Measurements from ENCODE around the gene PTPRD. TPM values are rescaled to one million over a fixed set of nuclear protein-coding genes. Genes with fewer than 3 reads are reported as not detected.

Gene PTPRD
- total RNA-seq, 2 experiments from 2014 or later = not detected

GRCh38 chr9:10007356-10007755, 605.4 kb downstream of the PTPRD start:
- no peak overlapping the region for H3K27ac Mint-ChIP-seq
- DNase-seq = no peak
- intact Hi-C loops (cut with micrococcal nuclease) = no loop called here
- H3K4me1 Mint-ChIP-seq (ENCODE audit: low read depth) = no peaks in the 10 kb centered on the region
- CTCF ChIA-PET = no interaction called here
- H3K27me3 Mint-ChIP-seq (ENCODE audit: low read depth) = no peaks in the 10 kb centered on the region
- H3K9me3 Mint-ChIP-seq = no peaks in the 10 kb centered on the region
- H3K4me3 Mint-ChIP-seq = no peak overlapping the region
- no peaks in the 10 kb centered on the region for H3K36me3 Mint-ChIP-seq (ENCODE audit: low read depth)

DNA sequence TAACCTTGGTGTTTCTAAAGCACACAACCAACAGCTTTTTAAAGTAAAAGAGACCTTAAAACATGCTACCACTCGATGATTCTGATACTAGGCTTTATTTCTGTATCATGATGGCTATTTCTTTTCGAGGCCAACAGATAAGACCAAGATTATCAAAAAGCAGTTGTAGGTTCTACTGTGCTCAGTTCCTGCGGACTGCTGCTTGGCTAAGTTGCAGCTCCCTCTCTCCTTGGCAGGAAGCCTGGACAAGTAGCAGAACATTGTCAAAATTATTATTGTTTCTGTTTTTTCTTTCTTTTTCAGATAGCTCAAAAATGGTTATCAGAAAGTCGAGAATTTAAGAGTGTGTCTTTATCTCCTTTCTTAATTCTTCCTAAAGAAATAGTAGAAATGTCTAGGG, 607.6 kb downstream of the PTPRD start:
- H3K9me3 Mint-ChIP-seq = no peaks in the 10 kb centered on the region
- CTCF ChIA-PET = no interaction called here
- no peak overlapping the region for H3K27ac Mint-ChIP-seq
- no peak for DNase-seq
- intact Hi-C loops (cut with micrococcal nuclease) = no loop called here
- H3K27me3 Mint-ChIP-seq (ENCODE audit: low read depth) = no peaks in the 10 kb centered on the region
- no peaks in the 10 kb centered on the region for H3K36me3 Mint-ChIP-seq (ENCODE audit: low read depth)
- H3K4me1 Mint-ChIP-seq (ENCODE audit: low read depth) = no peaks in the 10 kb centered on the region
- H3K4me3 Mint-ChIP-seq = no peak overlapping the region

- no peak for DNase-seq
- CTCF ChIA-PET = no interaction called here
- Mint-ChIP-seq H3K27ac (no peak overlapping the region), H3K4me1 (ENCODE audit: low read depth) (no peaks in the 10 kb centered on the region), H3K9me3 (peaks cover 2% of the 10 kb centered on the region), H3K36me3 (ENCODE audit: low read depth) (no peaks in the 10 kb centered on the region), H3K27me3 (ENCODE audit: low read depth) (no peaks in the 10 kb centered on the region), H3K4me3 (no peak overlapping the region)
- intact Hi-C loops (cut with micrococcal nuclease) = no loop called here
These were observed 609.8 kb downstream of the PTPRD start for GRCh38 chr9:10003047-10003446.

GRCh38 chr9:10000669-10001068, 612.1 kb downstream of the PTPRD start:
- CTCF ChIA-PET = no interaction called here

GRCh38 chr9:9998491-9999287, 614.1 kb downstream of the PTPRD start:
- no peaks in the 10 kb centered on the region for H3K36me3 Mint-ChIP-seq (ENCODE audit: low read depth)
- intact Hi-C loops (cut with micrococcal nuclease) = no loop called here
- H3K4me1 Mint-ChIP-seq (ENCODE audit: low read depth) = no peaks in the 10 kb centered on the region
- DNase-seq = no peak
- CTCF ChIA-PET = interaction anchor here (1.0 kb wide), 1 partner anchor 61 kb away, joined by 3 read pairs; no protein-coding TSS in a partner anchor
- no peaks in the 10 kb centered on the region for H3K27me3 Mint-ChIP-seq (ENCODE audit: low read depth)
- no peak overlapping the region for H3K27ac Mint-ChIP-seq
- no peak overlapping the region for H3K4me3 Mint-ChIP-seq
- H3K9me3 Mint-ChIP-seq = peaks cover 2% of the 10 kb centered on the region

More at GRCh38 chr9:10000669-10001068, 612.1 kb downstream of the PTPRD start:
- H3K9me3 Mint-ChIP-seq = peaks cover 2% of the 10 kb centered on the region
- no peak overlapping the region for H3K27ac Mint-ChIP-seq
- intact Hi-C loops (cut with micrococcal nuclease) = no loop called here
- no peaks in the 10 kb centered on the region for H3K4me1 Mint-ChIP-seq (ENCODE audit: low read depth)
- DNase-seq = no peak
- H3K36me3 Mint-ChIP-seq (ENCODE audit: low read depth) = no peaks in the 10 kb centered on the region
- H3K4me3 Mint-ChIP-seq = no peak overlapping the region
- H3K27me3 Mint-ChIP-seq (ENCODE audit: low read depth) = no peaks in the 10 kb centered on the region

GRCh38 chr9:9997585-9997984, 615.2 kb downstream of the PTPRD start:
- H3K4me1 Mint-ChIP-seq (ENCODE audit: low read depth) = no peaks in the 10 kb centered on the region
- no peaks in the 10 kb centered on the region for H3K27me3 Mint-ChIP-seq (ENCODE audit: low read depth)
- H3K4me3 Mint-ChIP-seq = no peak overlapping the region
- H3K9me3 Mint-ChIP-seq = peaks cover 4% of the 10 kb centered on the region
- no peaks in the 10 kb centered on the region for H3K36me3 Mint-ChIP-seq (ENCODE audit: low read depth)
- CTCF ChIA-PET = no interaction called here
- DNase-seq = no peak
- intact Hi-C loops (cut with micrococcal nuclease) = no loop called here
- no peak overlapping the region for H3K27ac Mint-ChIP-seq

DNA sequence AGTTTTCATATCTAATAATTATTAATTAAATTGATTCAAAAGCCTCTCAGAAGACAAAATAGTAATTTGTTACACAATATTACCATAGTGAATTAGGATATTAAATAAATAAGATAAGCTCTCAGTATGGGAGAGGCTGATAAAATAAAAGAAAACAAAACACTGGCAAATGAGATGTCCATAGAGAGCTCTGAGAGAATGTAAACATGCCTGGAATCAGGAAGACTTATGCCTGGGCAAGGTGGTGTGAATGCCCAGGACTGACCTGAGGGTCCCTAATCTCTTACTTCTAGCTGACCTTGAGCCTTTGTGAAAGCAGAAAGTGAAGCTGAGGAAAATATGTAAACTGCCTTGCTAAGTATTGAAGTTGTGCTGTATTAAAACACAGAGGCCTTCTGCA, 616.5 kb downstream of the PTPRD start:
- no peaks in the 10 kb centered on the region for H3K36me3 Mint-ChIP-seq (ENCODE audit: low read depth)

DNA sequence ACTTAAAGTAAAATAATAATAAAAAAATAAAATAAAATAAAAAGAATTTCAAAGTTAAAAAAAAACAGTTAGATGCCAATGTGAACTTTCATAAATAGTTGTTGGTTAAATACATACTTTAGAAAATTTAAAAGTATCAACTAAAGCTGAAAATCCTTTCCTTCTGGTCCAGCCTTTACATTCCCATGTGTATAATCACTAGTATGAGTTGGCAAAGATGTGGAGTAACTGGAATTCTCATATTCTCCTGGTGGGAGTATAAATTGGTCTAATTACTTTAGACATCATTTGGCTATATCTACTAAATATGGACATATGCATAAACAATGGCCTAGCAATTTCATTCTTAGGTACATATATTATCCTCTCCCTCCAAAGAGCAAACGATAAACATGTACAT, 619.9 kb downstream of the PTPRD start:
- no peak overlapping the region for H3K27ac Mint-ChIP-seq
- no peak for DNase-seq
- no peak overlapping the region for H3K4me3 Mint-ChIP-seq
- H3K27me3 Mint-ChIP-seq (ENCODE audit: low read depth) = no peaks in the 10 kb centered on the region
- intact Hi-C loops (cut with micrococcal nuclease) = no loop called here
- H3K9me3 Mint-ChIP-seq = peaks cover 2% of the 10 kb centered on the region
- H3K4me1 Mint-ChIP-seq (ENCODE audit: low read depth) = no peaks in the 10 kb centered on the region
- no peaks in the 10 kb centered on the region for H3K36me3 Mint-ChIP-seq (ENCODE audit: low read depth)
- CTCF ChIA-PET = no interaction called here

More for the DNA sequence above, 616.5 kb downstream of the PTPRD start:
- Mint-ChIP-seq H3K4me1 (ENCODE audit: low read depth) (no peaks in the 10 kb centered on the region), H3K4me3 (no peak overlapping the region), H3K27me3 (ENCODE audit: low read depth) (no peaks in the 10 kb centered on the region), H3K9me3 (peaks cover 4% of the 10 kb centered on the region), H3K27ac (no peak overlapping the region)
- intact Hi-C loops (cut with micrococcal nuclease) = no loop called here
- CTCF ChIA-PET = no interaction called here
- no peak for DNase-seq

DNA sequence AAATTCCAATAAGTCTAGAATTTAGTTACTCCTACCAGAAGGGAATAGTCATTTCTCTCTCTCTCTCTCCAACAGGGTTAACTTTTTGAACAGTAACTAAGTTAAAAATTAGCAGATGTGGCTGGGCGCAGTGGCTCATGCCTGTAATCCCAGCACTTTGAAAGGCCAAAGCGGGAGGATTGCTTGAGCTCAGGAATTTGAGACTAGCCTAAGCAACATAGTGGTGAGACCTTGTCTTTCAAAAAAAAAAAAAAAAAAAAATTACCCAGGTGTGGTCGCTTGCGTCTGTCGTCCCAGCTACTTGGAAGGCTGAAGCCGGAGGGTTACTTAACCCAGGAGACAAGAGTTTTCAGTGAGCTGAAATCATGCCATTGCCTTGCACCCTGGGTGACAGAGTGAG, 639.7 kb downstream of the PTPRD start:
- intact Hi-C loops (cut with micrococcal nuclease) = no loop called here
- H3K4me3 Mint-ChIP-seq = no peak overlapping the region
- CTCF ChIA-PET = no interaction called here
- no peak for DNase-seq
- H3K36me3 Mint-ChIP-seq (ENCODE audit: low read depth) = no peaks in the 10 kb centered on the region
- no peaks in the 10 kb centered on the region for H3K9me3 Mint-ChIP-seq
- no peaks in the 10 kb centered on the region for H3K4me1 Mint-ChIP-seq (ENCODE audit: low read depth)
- H3K27ac Mint-ChIP-seq = no peak overlapping the region
- H3K27me3 Mint-ChIP-seq (ENCODE audit: low read depth) = no peaks in the 10 kb centered on the region

- H3K27ac Mint-ChIP-seq = no peak overlapping the region
- H3K4me1 Mint-ChIP-seq (ENCODE audit: low read depth) = no peaks in the 10 kb centered on the region
- H3K9me3 Mint-ChIP-seq = no peaks in the 10 kb centered on the region
- H3K4me3 Mint-ChIP-seq = no peak overlapping the region
- no peak for DNase-seq
- intact Hi-C loops (cut with micrococcal nuclease) = no loop called here
- CTCF ChIA-PET = no interaction called here
- no peaks in the 10 kb centered on the region for H3K27me3 Mint-ChIP-seq (ENCODE audit: low read depth)
- H3K36me3 Mint-ChIP-seq (ENCODE audit: low read depth) = no peaks in the 10 kb centered on the region
These were observed 642.3 kb downstream of the PTPRD start for GRCh38 chr9:9970514-9970913.

GRCh38 chr9:9963841-9964240, 649.0 kb downstream of the PTPRD start:
- Mint-ChIP-seq H3K4me1 (ENCODE audit: low read depth) (no peaks in the 10 kb centered on the region), H3K36me3 (ENCODE audit: low read depth) (no peaks in the 10 kb centered on the region), H3K9me3 (no peaks in the 10 kb centered on the region), H3K27me3 (ENCODE audit: low read depth) (no peaks in the 10 kb centered on the region), H3K4me3 (no peak overlapping the region), H3K27ac (no peak overlapping the region)
- CTCF ChIA-PET = no interaction called here
- DNase-seq = no peak
- intact Hi-C loops (cut with micrococcal nuclease) = no loop called here

GRCh38 chr9:9961934-9962333, 650.9 kb downstream of the PTPRD start:
- Mint-ChIP-seq H3K27me3 (ENCODE audit: low read depth) (no peaks in the 10 kb centered on the region), H3K36me3 (ENCODE audit: low read depth) (no peaks in the 10 kb centered on the region), H3K9me3 (no peaks in the 10 kb centered on the region), H3K4me1 (ENCODE audit: low read depth) (no peaks in the 10 kb centered on the region), H3K27ac (no peak overlapping the region), H3K4me3 (no peak overlapping the region)
- intact Hi-C loops (cut with micrococcal nuclease) = no loop called here
- DNase-seq = no peak
- CTCF ChIA-PET = no interaction called here

DNA sequence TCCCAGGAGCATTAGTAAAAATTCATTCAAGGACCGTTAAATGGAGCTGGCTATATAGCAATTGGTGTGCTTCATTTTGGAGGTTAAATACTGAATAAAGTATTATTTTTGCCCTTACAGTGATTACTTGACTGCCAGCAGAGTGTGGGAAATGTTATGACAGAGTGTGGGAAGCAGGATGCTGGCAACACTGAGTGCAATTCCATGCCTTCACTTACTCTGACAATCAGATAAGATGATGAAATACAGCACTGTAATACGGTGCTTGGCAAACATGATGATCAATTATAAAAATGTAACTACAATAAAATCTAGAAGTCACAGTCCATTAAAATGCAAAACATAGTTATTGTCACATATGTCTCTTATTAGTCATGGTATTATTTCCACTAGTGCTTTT, 651.3 kb downstream of the PTPRD start:
- no peaks in the 10 kb centered on the region for H3K36me3 Mint-ChIP-seq (ENCODE audit: low read depth)
- H3K9me3 Mint-ChIP-seq = no peaks in the 10 kb centered on the region
- H3K27ac Mint-ChIP-seq = no peak overlapping the region
- no peak for DNase-seq
- no peaks in the 10 kb centered on the region for H3K4me1 Mint-ChIP-seq (ENCODE audit: low read depth)
- no peaks in the 10 kb centered on the region for H3K27me3 Mint-ChIP-seq (ENCODE audit: low read depth)
- no peak overlapping the region for H3K4me3 Mint-ChIP-seq
- intact Hi-C loops (cut with micrococcal nuclease) = no loop called here
- CTCF ChIA-PET = no interaction called here

Measured in activated naive CD4-positive, alpha-beta T cell treated with anti-CD3 and anti-CD28 coated beads for 36 hours (primary cell).